Breast epithelium (tissue), 4 donors: ENCODE results near the gene RECQL5. TPM values are rescaled to one million over a fixed set of nuclear protein-coding genes. Genes with fewer than 3 reads are reported as not detected.
A peak's percentile ranks its signal among the peaks of the same experiment; 100 is the strongest.

Experiments
- DNase-seq, 2 donors: peaks; one replicate each; pipeline ENCODE4 v3.0.0-alpha.2; 2019; ENCODE audit warnings: low spot score in 2 of 2
- H3K27ac ChIP-seq, 2 donors: fragments of 200-600 bp; sonication (generic) in 1 of 2; one replicate each; pipeline ENCODE4 v1.5.1; 2016 to 2019; ENCODE audit warnings: mild to moderate bottlenecking in 1 of 2
- H3K27me3 ChIP-seq, 2 donors: fragments of 200-600 bp; sonication (generic) in 1 of 2; one replicate each; pipeline versions ENCODE4 v1.5.1 to v1.6.0; 2017 to 2019; ENCODE audit warnings: control low read depth in 1 of 2, mild to moderate bottlenecking in 1 of 2
- H3K36me3 ChIP-seq: fragments of 200-600 bp; one replicate; pipeline ENCODE4 v1.5.1; 2019
- H3K4me1 ChIP-seq, 2 donors: fragments of 200-600 bp; sonication (generic); one replicate each; pipeline ENCODE4 v1.5.1; 2016 to 2019; ENCODE audit warnings: control low read depth in 1 of 2
- H3K4me3 ChIP-seq, 3 donors: fragments of 200-600 bp; sonication (generic); 1 replicate in 2 of 3; 2 replicates in 1 of 3; pipeline ENCODE4 v1.5.1; 2016 to 2019; ENCODE audit warnings: mild to moderate bottlenecking in 3 of 3, moderate library complexity in 2 of 3
- H3K9me3 ChIP-seq, 2 donors: fragments of 200-600 bp; sonication (generic) in 1 of 2; one replicate each; pipeline ENCODE4 v1.5.1; 2016 to 2019; ENCODE audit warnings: control low read depth in 1 of 2
- CTCF ChIP-seq, 3 donors: fragments of 450-650 bp; IDR thresholded peaks; one replicate each; pipeline ENCODE4 v1.5.1; 2016 to 2017; ENCODE audit warnings: antibody characterized with exemption in 3 of 3, mild to moderate bottlenecking in 3 of 3, moderate library complexity in 3 of 3
- POLR2A ChIP-seq: fragments of 450-650 bp; IDR thresholded peaks from one replicate; pipeline ENCODE4 v1.6.1; 2016; ENCODE audit warnings: antibody characterized with exemption, mild to moderate bottlenecking, moderate library complexity
- POLR2AphosphoS5 ChIP-seq, 3 donors: sonication (generic); formaldehyde crosslinking; IDR thresholded peaks; one replicate each; pipeline ENCODE4 v1.6.1; 2017; ENCODE audit warnings: antibody characterized with exemption in 3 of 3
- intact Hi-C: fragments of 100-400 bp; cut with DNase I; formaldehyde crosslinking; loops from one replicate; pipeline ENCODE4 v1.15.1; 2023; ENCODE audit warnings: low total_unique reads
- total RNA-seq, 3 donors: library from RNA; depleted of rRNA; stranded (reverse); fragments of >200 nt; gene quantifications; one replicate each; pipeline ENCODE4 v1.1.0, GENCODE V29; 2016

Gene RECQL5
- total RNA-seq, 3 donors from 2014 or later = 10.7 to 22.8 (median 14.1) TPM

GRCh38 chr17:75688209-75688825 lies 21.4 kb upstream of the RECQL5 start:
- Histone ChIP-seq H3K9me3 (no peaks in the 10 kb centered on the region), H3K27me3 (no peaks in the 10 kb centered on the region), H3K4me3 (no peak overlapping the region), H3K36me3 (no peaks in the 10 kb centered on the region), H3K4me1 (peaks cover 9 to 40% of the 10 kb centered on the region in 2 donors), H3K27ac (peak overlapping the region; percentile 94 to 98)
- intact Hi-C loops = no loop called here
- DNase-seq = no peak
- TF ChIP-seq POLR2AphosphoS5 (IDR thresholded peaks at IDR 0.05) (no peak), CTCF (IDR thresholded peaks at IDR 0.05) (no peak), POLR2A (no peak)

- no peaks in the 10 kb centered on the region for H3K9me3 ChIP-seq
- intact Hi-C loops = no loop called here
- peaks cover 9 to 31% of the 10 kb centered on the region in 2 donors for H3K4me1 ChIP-seq
- no peak for DNase-seq
- peak overlapping the region; percentile 82 to 98 for H3K27ac ChIP-seq
- peak overlapping the region in 1 of 3 donors; percentile 7 for H3K4me3 ChIP-seq
- TF ChIP-seq POLR2A = no peak
- no peak for TF ChIP-seq CTCF (IDR thresholded peaks at IDR 0.05)
- TF ChIP-seq POLR2AphosphoS5 (IDR thresholded peaks at IDR 0.05) = no peak
- H3K36me3 ChIP-seq = no peaks in the 10 kb centered on the region
- H3K27me3 ChIP-seq = no peaks in the 10 kb centered on the region
These were observed 18.5 kb upstream of the RECQL5 start for GRCh38 chr17:75685499-75685898.

- intact Hi-C loops = no loop called here
- no peaks in the 10 kb centered on the region for H3K36me3 ChIP-seq
- H3K4me3 ChIP-seq = peak overlapping the region in 1 of 3 donors; percentile 7
- H3K27ac ChIP-seq = peak overlapping the region; percentile 82 to 98
- TF ChIP-seq CTCF (IDR thresholded peaks at IDR 0.05) (no peak), POLR2AphosphoS5 (IDR thresholded peaks at IDR 0.05) (peak; percentile 11 to 78 (median 67)), POLR2A (no peak)
- H3K4me1 ChIP-seq = peaks cover 9 to 31% of the 10 kb centered on the region in 2 donors
- H3K27me3 ChIP-seq = no peaks in the 10 kb centered on the region
- H3K9me3 ChIP-seq = no peaks in the 10 kb centered on the region
- peak in 1 of 2 donors; percentile 97 for DNase-seq
These were observed 18.0 kb upstream of the RECQL5 start for GRCh38 chr17:75684924-75685323.

GRCh38 chr17:75684249-75684648 lies 17.3 kb upstream of the RECQL5 start:
- intact Hi-C loops = no loop called here

More at GRCh38 chr17:75684249-75684648, 17.3 kb upstream of the RECQL5 start:
- no peaks in the 10 kb centered on the region for H3K27me3 ChIP-seq
- H3K36me3 ChIP-seq = no peaks in the 10 kb centered on the region
- peaks cover 13 to 27% of the 10 kb centered on the region in 2 donors for H3K4me1 ChIP-seq
- no peak for DNase-seq
- H3K9me3 ChIP-seq = no peaks in the 10 kb centered on the region
- H3K4me3 ChIP-seq = no peak overlapping the region
- TF ChIP-seq POLR2AphosphoS5 (IDR thresholded peaks at IDR 0.05) (no peak), CTCF (IDR thresholded peaks at IDR 0.05) (no peak), POLR2A (no peak)
- H3K27ac ChIP-seq = peak overlapping the region; percentile 82 to 98
